Ishikawa (cell line): Measurements from ENCODE around the gene SF3A1.

Experiments used
- CEBPB ChIP-seq: IDR thresholded peaks from 2 replicates; pipeline ENCODE4 v1.6.1; 2012
- REST ChIP-seq: IDR thresholded peaks from 2 replicates; pipeline ENCODE4 v1.6.1; 2012; ENCODE audit warnings: low read depth, mild to moderate bottlenecking
- TCF12 ChIP-seq: IDR thresholded peaks from 2 replicates; pipeline ENCODE4 v1.6.1; 2012; ENCODE audit warnings: low read depth
- TF ChIP-seq, protein P1 (sequence below): IDR thresholded peaks from 2 replicates; pipeline ENCODE4 v1.6.1; 2012

- TF ChIP-seq REST, result no peak
- TF ChIP-seq, protein P1, sequence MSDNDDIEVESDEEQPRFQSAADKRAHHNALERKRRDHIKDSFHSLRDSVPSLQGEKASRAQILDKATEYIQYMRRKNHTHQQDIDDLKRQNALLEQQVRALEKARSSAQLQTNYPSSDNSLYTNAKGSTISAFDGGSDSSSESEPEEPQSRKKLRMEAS, result no peak
- no peak for TF ChIP-seq TCF12
- no peak for TF ChIP-seq CEBPB
Observed at GRCh38 chr22:30313527-30314363, 42.9 kb downstream of the SF3A1 start.
